ENCODE measurements around the gene NFKBIZ.

GRCh38 chr3:101858464-101859030 is 9.2 kb downstream of the NFKBIZ start:
- TF ChIP-seq CTCF (IDR thresholded peaks at IDR 0.05; ENCODE audit: low read depth, low read length): no peak
- no peak for TF ChIP-seq MAX (IDR thresholded peaks at IDR 0.05; ENCODE audit: low read depth, low read length)
